Epithelial cell of proximal tubule (primary cell): ENCODE data around the gene ADAMTS8. TPM values are rescaled to one million over a fixed set of nuclear protein-coding genes. Genes with fewer than 3 reads are reported as not detected.
A peak's percentile ranks its signal among the peaks of the same experiment; 100 is the strongest.

Source experiments
- DNase-seq: peaks from one replicate; pipeline ENCODE4 v3.0.0-alpha.2; 2011; ENCODE audit warnings: low read depth
- H3K4me3 ChIP-seq: 2 replicates; pipeline ENCODE4 v1.5.1; 2011; ENCODE audit warnings: low read depth, mild to moderate bottlenecking, low read length
- total RNA-seq: library from RNA; depleted of rRNA; stranded (reverse); fragments of >200 nt; gene quantifications from 2 replicates; pipeline ENCODE4 v1.2.3, GENCODE V29; 2015
- TF ChIP-seq, protein P1 (sequence below): conservative IDR thresholded peaks from 2 replicates; pipeline ENCODE4 v1.5.1; 2012; ENCODE audit warnings: low read depth, mild to moderate bottlenecking, low read length

ADAMTS8 gene
- total RNA-seq, 1 donor from 2014 or later, result not detected

- H3K4me3 ChIP-seq, result no peak overlapping the region
- no peak for DNase-seq
- TF ChIP-seq, protein P1, sequence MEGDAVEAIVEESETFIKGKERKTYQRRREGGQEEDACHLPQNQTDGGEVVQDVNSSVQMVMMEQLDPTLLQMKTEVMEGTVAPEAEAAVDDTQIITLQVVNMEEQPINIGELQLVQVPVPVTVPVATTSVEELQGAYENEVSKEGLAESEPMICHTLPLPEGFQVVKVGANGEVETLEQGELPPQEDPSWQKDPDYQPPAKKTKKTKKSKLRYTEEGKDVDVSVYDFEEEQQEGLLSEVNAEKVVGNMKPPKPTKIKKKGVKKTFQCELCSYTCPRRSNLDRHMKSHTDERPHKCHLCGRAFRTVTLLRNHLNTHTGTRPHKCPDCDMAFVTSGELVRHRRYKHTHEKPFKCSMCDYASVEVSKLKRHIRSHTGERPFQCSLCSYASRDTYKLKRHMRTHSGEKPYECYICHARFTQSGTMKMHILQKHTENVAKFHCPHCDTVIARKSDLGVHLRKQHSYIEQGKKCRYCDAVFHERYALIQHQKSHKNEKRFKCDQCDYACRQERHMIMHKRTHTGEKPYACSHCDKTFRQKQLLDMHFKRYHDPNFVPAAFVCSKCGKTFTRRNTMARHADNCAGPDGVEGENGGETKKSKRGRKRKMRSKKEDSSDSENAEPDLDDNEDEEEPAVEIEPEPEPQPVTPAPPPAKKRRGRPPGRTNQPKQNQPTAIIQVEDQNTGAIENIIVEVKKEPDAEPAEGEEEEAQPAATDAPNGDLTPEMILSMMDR, result no peak
Measured at GRCh38 chr11:130452940-130453339, 24.5 kb upstream of the ADAMTS8 start.

GRCh38 chr11:130452176-130452575, 23.8 kb upstream of the ADAMTS8 start:
- no peak overlapping the region for H3K4me3 ChIP-seq
- no peak for DNase-seq
- TF ChIP-seq, protein P1, result no peak

DNA sequence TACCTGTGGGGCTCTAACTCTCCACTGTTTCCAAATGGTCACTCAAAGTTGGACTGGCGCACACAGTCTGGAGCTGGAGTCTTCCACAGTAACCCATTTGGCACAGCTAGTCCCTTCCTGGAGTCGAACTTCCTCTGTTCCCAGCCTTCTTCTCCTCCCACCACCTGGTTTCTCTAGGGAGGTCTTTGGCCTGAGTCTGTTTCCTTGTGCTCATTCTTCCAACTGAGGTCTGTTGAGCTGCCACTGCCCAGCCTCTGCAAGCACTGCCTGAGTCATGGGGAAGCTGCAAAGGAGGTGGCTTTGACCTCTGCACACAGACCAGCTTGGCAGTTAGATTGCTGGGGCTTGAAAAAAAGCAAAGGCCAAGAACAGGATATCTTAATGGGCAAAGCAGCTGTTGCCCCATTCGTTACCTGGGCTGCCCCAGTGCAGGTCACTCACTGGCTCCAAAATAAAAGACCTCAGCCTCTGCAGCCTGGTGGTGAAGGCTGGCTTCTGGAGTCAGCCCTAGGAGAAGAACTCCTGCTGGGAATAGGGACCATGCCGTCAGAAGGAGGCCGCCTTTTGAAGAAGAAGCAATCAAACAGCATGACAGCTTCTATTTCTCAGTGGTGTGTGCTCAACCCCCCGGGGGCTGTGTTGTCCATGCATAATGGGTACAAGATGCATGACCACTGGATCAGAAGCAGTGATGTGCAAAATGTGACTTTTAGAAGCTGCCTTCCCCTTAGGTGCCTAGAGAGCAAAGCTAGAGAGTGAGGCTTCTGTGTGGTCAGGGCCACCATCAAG, 23.0 kb upstream of the ADAMTS8 start:
- H3K4me3 ChIP-seq, result no peak overlapping the region
- TF ChIP-seq, protein P1, result no peak
- DNase-seq, result no peak

DNA sequence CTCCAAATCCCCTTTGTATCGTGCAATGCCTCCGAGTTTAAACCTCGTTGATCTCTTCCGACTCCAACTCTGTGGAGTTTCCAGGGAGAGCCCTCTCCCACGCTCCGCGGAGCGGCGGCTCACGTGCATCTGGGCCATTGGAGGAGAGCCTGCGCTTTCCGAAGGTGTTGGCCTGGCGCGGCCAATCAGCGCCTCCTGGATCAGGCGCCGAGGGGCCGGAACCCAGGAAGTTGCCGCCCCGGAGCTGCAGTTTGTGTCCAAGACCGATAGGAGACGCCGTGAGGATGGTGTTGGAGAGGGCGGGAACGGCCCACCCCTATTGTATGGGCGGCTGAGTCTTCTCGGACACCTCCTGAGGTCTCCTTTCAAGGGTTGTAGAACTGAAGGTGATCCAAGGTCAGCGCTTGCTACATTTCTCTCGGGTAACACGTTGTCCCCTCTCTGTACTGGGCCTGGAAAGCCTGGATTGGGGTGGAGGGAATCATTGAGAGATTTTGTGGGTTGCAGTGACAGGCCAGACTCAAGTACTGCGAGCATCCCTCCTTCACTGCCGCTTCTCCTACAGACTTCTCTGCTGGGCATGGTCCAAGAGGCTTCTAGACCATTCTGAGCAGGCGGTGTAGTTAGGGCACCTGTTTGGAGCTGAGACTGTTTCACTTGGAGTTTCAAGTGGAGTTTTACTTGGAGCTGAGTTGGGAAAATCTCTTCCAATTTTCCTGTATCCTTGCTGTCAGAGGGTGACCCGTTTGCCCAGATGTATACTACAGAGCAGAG, 21.8 kb upstream of the ADAMTS8 start:
- TF ChIP-seq, protein P1, result peak; percentile 57
- no peak for DNase-seq
- peak overlapping the region; percentile 61 for H3K4me3 ChIP-seq

- TF ChIP-seq, protein P1, result no peak
- H3K4me3 ChIP-seq, result peak overlapping the region; percentile 61
- no peak for DNase-seq
Measured at GRCh38 chr11:130449310-130449990, 21.0 kb upstream of the ADAMTS8 start.

- peak within 1 kb of the TSS; percentile 61 for H3K4me3 ChIP-seq
- no peak for DNase-seq
- TF ChIP-seq, protein P1, result no peak
Measured at GRCh38 chr11:130448416-130449309, 20.3 kb upstream of the ADAMTS8 start, which contains the start of gene ADAMTS15. Gene ADAMTS15 (plus strand): TSS chr11:130448645. CDS start chr11:130448974, 329 bp downstream.
